ENCODE measurements around the gene ITPK1.

- no peak for TF ChIP-seq CTCF (conservative IDR thresholded peaks at IDR 0.05; ENCODE audit: low read depth, low read length)
- no peak for TF ChIP-seq EZH2phosphoT487 (IDR thresholded peaks at IDR 0.05; ENCODE audit: borderline replicate concordance, low read length)
- no peak for TF ChIP-seq EZH2 (IDR thresholded peaks at IDR 0.05; ENCODE audit: low read length, unreplicated experiment)
Observed at GRCh38 chr14:92931681-92932447, 183.9 kb downstream of the ITPK1 start.

Data from PC-3 (cell line).